ENCODE data around the gene CAST. TPM values are rescaled to one million over a fixed set of nuclear protein-coding genes. Genes with fewer than 3 reads are reported as not detected.
A peak's percentile ranks its signal among the peaks of the same experiment; 100 is the strongest.
"Not testable (repeated sequence)": the region's sequence is repeated elsewhere in the genome, so short reads cannot be mapped to it uniquely, and the experiment has no call there.

Gene CAST
- total RNA-seq, 1 donor from 2014 or later: 135 TPM

DNA sequence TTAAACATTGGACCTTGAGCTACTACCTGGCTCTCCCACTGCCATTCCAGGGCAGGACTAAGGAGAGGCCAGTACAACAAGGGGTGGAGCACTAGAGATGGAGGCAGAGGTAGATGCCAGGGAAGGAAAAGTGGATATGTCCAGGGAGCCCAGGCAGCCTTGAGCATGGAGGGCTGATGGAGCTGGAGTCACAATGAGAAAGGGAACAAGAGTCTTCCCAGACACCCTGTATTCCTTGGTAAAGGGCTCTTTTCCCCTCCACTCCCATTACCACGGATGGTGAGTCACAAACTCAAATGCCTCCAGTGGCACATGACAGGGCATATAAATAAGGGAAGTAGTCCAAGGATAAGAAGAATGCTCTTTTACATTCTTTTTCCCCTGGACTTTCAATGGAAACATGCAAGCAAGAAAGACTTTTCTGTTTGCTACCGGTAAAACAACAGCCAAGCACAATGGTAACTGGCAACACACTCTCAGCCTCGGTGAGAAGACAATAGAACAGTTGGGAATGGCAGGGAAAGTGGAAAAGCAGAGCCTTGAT lies 128.9 kb downstream of the CAST start:
- TF ChIP-seq, protein P1, sequence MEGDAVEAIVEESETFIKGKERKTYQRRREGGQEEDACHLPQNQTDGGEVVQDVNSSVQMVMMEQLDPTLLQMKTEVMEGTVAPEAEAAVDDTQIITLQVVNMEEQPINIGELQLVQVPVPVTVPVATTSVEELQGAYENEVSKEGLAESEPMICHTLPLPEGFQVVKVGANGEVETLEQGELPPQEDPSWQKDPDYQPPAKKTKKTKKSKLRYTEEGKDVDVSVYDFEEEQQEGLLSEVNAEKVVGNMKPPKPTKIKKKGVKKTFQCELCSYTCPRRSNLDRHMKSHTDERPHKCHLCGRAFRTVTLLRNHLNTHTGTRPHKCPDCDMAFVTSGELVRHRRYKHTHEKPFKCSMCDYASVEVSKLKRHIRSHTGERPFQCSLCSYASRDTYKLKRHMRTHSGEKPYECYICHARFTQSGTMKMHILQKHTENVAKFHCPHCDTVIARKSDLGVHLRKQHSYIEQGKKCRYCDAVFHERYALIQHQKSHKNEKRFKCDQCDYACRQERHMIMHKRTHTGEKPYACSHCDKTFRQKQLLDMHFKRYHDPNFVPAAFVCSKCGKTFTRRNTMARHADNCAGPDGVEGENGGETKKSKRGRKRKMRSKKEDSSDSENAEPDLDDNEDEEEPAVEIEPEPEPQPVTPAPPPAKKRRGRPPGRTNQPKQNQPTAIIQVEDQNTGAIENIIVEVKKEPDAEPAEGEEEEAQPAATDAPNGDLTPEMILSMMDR (conservative IDR thresholded peaks at IDR 0.05; ENCODE audit: low read depth, low read length): no peak
- DNase-seq (ENCODE audit: low read depth): no peak
- no peak overlapping the region for H3K4me3 ChIP-seq (ENCODE audit: low read depth, low read length)

DNA sequence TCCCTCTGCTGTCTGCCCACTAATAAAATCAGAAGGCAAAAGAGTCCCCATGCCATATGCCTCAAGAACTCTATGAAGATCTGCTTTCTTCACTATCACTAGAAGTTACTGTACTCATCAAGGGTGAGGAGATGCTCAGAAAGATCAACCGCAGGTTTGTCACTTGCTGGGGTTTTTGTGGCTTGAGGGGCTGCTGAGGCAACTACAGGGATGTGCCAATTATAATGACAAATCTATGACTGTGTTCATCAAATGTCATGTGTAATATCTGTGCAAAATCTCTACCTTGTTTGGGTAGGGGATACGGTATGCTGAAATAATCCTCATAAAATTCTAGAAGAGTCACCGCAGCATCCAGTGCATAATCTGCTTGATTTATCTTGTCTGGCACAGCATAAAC lies 132.6 kb downstream of the CAST start:
- H3K4me3 ChIP-seq (ENCODE audit: low read depth, low read length): no peak overlapping the region
- no peak for DNase-seq (ENCODE audit: low read depth)
- TF ChIP-seq, protein P1 (conservative IDR thresholded peaks at IDR 0.05; ENCODE audit: low read depth, low read length): no peak

DNA sequence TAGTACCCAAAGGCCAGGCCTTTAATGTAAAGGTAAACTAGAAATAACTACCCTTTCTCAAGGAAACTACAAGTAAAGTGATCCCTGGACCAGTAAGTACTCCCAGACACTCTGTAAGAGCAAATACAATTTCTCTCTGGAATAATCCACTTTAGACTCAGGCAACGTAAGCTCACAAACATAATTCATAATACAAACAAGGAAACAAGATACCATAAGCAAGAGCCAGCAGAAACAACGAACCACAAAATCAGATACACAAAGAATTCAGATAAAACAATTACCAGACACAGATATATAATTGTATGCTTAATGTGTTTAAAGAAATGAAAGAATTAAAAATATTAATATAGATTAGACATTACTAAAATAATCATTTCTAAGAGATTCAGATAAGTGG lies 133.4 kb downstream of the CAST start:
- no peak overlapping the region for H3K4me3 ChIP-seq (ENCODE audit: low read depth, low read length)
- TF ChIP-seq, protein P1 (conservative IDR thresholded peaks at IDR 0.05; ENCODE audit: low read depth, low read length): no peak

DNA sequence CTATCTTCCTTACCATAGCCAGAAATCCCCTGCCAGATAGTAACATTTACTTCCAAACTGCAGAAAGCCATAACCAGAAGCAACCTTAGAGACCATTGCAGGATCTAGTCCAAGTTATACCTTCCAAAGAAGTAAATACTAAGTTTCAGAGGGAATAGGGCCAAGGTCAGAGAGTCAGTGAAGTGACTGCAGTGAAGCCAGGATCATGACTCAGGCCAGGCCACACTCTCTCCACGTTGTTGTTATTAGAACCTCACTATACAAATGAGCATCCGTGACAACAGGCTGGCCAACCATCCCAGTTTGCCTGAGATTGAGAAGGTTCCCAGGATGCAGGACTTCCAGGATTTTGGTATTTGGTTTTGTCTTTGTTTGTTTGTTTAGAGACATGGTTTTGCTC lies 134.3 kb downstream of the CAST start:
- no peak overlapping the region for H3K4me3 ChIP-seq (ENCODE audit: low read depth, low read length)
- TF ChIP-seq, protein P1 (conservative IDR thresholded peaks at IDR 0.05; ENCODE audit: low read depth, low read length): no peak
- no peak for DNase-seq (ENCODE audit: low read depth)

More for the DNA sequence above, 133.4 kb downstream of the CAST start:
- no peak for DNase-seq (ENCODE audit: low read depth)

DNA sequence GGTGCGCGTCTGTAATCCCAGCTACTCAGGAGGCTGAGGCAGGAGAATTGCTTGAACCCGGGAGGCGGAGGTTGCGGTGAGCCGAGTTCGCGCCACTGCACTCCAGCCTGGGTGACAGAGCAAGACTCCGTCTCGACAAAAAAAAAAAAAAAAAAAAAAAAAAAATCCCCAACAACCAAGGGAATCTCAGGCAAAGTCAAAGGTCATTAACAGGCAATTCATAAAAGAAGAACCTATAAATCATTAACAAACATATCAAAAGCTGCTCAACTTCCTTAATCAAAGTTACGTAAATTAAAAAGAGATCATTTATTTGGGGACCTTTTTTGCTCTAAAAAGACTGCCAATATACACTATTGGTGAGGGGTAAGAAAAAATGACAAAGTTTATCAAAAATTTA lies 139.5 kb downstream of the CAST start:
- DNase-seq (ENCODE audit: low read depth); H3K4me3 ChIP-seq (ENCODE audit: low read depth, low read length): not testable (repeated sequence)

DNA sequence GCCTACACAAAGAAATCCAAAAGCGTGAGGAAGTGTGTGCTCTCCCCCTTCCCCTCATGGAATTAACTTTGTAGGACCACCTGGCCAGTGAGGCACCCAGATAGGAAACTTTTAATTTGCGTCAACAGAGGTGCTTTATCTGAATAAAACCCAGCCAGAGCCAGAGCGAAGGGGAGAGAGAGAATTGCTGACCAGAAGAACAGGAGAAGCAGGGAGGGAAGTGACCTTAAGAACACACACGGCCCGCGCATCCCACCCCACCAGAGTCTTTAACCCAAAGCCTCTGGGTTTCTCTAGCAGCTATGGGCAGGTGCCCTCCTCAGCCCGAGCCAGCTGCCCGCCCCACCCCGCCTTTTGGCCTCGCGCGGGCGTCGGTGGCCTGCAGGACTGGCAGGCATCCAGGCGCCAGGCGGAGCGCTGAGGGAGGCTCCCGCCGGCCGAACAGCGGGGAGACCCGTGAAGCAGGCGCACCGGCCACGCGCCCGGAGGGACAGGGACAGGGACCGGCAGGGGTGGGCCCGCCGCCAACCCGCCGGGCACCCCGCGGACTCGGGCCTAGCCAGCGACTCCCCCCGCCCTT lies 145.0 kb downstream of the CAST start:
- TF ChIP-seq, protein P1 (conservative IDR thresholded peaks at IDR 0.05; ENCODE audit: low read depth, low read length): no peak
- no peak for DNase-seq (ENCODE audit: low read depth)
- peak overlapping the region; percentile 74 for H3K4me3 ChIP-seq (ENCODE audit: low read depth, low read length)

DNA sequence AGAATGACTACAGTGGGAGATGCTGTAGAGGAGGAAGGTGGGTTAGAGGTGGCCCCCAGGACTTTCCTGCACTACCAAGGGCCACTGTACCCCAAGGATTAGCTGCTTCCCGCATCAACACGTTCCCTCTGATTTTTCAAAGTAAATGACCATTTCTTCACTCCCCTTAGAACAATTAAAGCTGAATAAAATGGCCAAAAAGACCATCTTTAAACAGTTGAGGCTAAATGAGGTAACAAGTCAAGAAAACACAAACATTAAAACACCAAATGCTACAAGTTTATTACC lies 146.3 kb downstream of the CAST start:
- no peak for DNase-seq (ENCODE audit: low read depth)
- TF ChIP-seq, protein P1 (conservative IDR thresholded peaks at IDR 0.05; ENCODE audit: low read depth, low read length): no peak
- H3K4me3 ChIP-seq (ENCODE audit: low read depth, low read length): peak overlapping the region; percentile 74
